SKM-1 treated with dmso at 0.1 percent for 144 hours (cell line): ENCODE measurements around the gene CYP4F22.
"Not testable (repeated sequence)": the region's sequence is repeated elsewhere in the genome, so short reads cannot be mapped to it uniquely, and the experiment has no call there.

Experiments
- DNase-seq: peaks from one replicate; lab custom pipeline; 2025; ENCODE audit not compliant: unreplicated experiment; lab: John Stamatoyannopoulos, UW

CYP4F22 gene

GRCh38 chr19:15508035-15508710, at the start of gene CYP4F22:
TSS of gene CYP4F22 (plus strand) at chr19:15508525. CDS start at chr19:15525337, 16,812 bp downstream.
- DNase-seq = no peak

- DNase-seq = no peak
These were observed 46.6 kb upstream of the CYP4F22 start for GRCh38 chr19:15461694-15462093.

GRCh38 chr19:15463861-15464371, 44.4 kb upstream of the CYP4F22 start:
- DNase-seq = peak; percentile 70

- DNase-seq = peak; percentile 54
These were observed 43.6 kb upstream of the CYP4F22 start, which contains the start of gene RASAL3 for GRCh38 chr19:15464394-15465385. TSS of gene RASAL3 (minus strand) at chr19:15464544. CDS start at chr19:15464358, 186 bp downstream.

- DNase-seq = peak; percentile 37
These were observed 41.2 kb upstream of the CYP4F22 start for GRCh38 chr19:15466851-15467733.

- no peak for DNase-seq
These were observed 40.6 kb upstream of the CYP4F22 start for GRCh38 chr19:15467734-15468214.

GRCh38 chr19:15468675-15469512, 39.4 kb upstream of the CYP4F22 start:
- DNase-seq = no peak

GRCh38 chr19:15469513-15470297, 38.6 kb upstream of the CYP4F22 start:
- no peak for DNase-seq

GRCh38 chr19:15471639-15472101, 36.7 kb upstream of the CYP4F22 start:
- no peak for DNase-seq

- DNase-seq = not testable (repeated sequence)
These were observed 34.5 kb upstream of the CYP4F22 start for GRCh38 chr19:15473821-15474220.

GRCh38 chr19:15475169-15475568, 33.2 kb upstream of the CYP4F22 start:
- no peak for DNase-seq

- no peak for DNase-seq
These were observed 32.7 kb upstream of the CYP4F22 start for GRCh38 chr19:15475611-15476010.

- DNase-seq = no peak
These were observed 32.0 kb upstream of the CYP4F22 start for GRCh38 chr19:15476325-15476724.

- no peak for DNase-seq
These were observed 28.7 kb upstream of the CYP4F22 start, which contains the start of gene PGLYRP2 for GRCh38 chr19:15479391-15480345. TSS of gene PGLYRP2 (minus strand) at chr19:15479501. CDS start at chr19:15479371, 130 bp downstream.

- not testable (repeated sequence) for DNase-seq
These were observed 27.3 kb upstream of the CYP4F22 start for GRCh38 chr19:15480996-15481395.

- not testable (repeated sequence) for DNase-seq
These were observed 22.6 kb upstream of the CYP4F22 start for GRCh38 chr19:15485768-15486167.

- no peak for DNase-seq
These were observed 21.3 kb upstream of the CYP4F22 start for GRCh38 chr19:15487038-15487437.
